Jurkat, Clone E6-1 (cell line): ENCODE results near the gene DIO3.

ENCODE experiments used
- DNase-seq: peaks from one replicate; pipeline ENCODE4 v3.0.0-alpha.2; 2011; ENCODE audit warnings: low read depth, low spot score
- H3K4me3 ChIP-seq: 2 replicates; pipeline ENCODE4 v1.5.1; 2011; ENCODE audit warnings: mild to moderate bottlenecking, low read length, control low read depth, moderate library complexity

The DIO3 gene

DNA sequence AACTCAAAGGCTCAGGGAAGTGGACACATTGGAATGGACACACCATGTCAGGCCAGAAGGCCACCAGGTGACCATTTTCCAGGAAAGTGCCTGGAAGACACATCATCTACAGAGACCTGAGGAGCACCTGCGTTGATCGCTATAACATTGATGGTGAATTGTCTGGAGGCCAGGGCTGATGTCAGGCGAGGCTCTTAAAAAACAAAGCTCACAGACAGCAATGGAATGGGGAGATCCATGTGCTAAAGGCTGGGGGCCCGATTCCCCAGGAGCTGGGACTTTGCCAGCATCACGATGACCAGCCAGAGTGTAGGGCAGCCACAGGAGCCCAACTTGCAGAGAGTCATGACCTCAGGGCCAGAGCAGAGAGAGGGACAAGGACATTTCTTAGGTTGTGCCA is 30.3 kb downstream of the DIO3 start:
- no peak overlapping the region for H3K4me3 ChIP-seq
- no peak for DNase-seq

DNA sequence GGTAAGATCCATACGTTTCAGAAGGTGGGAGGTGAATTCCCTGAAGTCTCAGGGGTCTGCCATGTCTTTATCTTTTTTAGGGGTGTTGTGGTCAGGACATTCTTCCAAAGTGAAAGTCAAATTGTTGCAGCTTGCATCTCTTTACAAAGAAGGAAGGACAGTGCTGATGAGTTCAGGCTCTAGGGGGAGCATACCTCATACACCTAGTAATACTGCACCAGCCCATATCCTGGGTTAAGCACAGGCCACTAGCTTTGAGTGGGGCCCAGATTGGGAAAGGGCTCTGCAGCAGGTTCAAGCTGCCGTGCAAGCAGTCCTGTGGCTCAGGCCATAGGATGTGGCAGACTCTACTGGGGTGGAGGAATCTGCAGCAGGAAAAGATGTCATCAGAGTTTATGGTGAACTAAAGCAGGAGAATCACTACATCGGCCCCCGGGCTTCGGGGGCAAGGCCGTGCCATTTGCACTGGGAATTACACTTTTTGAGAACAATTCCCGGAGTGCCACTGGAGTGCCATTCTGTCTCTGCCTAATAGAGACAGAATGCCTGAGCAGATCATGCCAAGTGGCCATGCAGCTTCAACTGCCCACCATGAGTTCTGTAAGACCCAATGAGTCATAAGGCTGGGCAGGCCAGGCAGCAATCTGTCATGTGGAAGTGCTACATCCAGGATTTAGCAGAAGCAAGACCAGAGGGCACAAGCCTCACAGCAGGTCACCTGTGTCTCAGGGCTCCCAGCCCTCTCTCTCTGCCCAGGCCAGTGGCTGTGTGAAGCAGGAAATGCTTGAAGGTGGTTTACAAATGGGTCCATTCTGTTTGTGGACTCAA is 32.3 kb downstream of the DIO3 start:
- peak; percentile 57 for DNase-seq
- H3K4me3 ChIP-seq: no peak overlapping the region

DNA sequence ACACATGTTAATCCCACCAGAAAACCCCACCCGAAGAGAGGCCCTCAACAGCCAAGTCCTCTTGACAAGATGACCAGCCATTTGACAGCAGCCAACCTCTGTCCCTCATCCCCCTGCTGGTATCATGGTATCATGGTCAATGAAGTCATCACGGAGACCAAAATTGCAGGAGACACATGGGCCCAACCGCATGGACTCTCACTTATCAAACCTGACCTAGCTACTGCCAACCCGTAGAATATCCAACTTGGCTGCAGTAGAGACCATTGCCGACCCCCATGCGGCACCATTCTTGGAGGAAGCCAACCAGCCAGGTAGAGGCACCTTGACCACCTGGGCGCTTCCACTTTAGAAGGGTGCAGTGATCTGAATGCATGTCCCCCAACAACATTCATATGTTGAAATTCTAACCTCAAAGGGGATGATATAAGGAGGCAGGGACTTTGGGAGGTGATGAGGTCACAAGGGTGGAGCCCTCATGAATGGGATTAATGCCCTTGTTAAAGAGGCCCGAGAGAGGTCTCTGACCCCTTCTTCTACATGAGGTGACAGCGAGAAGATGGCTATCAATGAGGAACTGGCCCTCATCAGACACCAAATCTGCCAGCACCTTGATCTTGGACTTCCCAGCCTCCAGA is 33.3 kb downstream of the DIO3 start:
- no peak for DNase-seq
- H3K4me3 ChIP-seq: no peak overlapping the region

DNA sequence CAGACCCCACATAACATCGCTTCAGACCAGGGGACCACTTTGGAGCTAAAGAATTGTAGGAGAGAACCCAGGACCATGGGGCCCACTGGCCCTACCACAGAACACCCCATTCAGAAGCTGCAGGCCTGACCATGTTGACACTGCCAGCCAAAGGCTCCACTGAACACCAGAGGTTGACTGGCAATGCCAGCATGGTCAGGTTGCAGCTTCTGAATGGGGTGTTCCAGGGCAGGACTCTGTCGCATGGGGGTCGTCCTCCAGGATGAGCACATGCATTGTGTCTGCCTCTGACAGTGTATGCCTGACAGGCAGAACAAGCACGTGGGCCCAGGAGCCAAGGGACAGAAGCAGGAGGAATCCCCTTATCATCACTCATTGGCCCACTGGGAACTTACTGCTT is 34.1 kb downstream of the DIO3 start:
- no peak for DNase-seq
- no peak overlapping the region for H3K4me3 ChIP-seq

DNA sequence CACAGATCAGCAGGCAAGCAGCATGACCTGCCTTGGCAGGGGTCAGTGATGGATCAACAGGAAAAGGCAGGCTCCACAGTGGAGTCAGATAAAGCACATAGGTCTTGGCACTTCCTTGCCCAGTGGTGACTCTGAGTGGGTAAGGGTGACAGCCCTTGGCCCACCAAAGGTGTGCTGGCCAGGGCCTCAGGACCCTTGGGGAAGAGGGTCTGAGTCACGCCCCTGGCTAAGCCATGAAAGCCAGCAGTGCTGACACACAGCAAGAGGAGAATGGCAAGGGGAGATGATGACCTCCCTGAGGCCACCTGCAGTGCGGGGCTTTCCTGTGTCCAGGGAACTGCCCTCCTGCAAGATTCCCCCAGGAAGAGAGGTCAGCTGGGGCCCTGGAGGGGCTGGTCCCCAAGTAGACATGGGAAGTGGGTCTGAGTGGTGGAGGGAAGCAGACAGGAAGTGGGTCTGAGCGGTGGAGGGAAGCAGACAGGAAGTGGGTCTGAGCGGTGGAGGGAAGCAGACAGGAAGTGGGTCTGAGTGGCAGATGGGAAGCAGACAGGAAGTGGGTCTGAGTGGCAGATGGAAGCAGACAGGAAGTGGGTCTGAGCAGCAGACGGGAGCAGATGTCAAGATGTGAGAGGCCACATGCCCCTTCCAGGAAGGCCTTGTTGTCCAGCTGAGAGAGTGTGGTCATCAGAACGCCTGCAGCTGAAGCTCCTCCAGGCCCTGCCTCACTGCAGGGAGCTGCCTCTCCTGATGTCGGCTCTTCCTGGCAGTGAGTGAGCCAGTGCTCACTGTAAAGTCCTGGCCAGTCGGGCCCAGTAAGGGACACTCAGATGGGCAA is 34.8 kb downstream of the DIO3 start:
- DNase-seq: peak; percentile 94

DNA sequence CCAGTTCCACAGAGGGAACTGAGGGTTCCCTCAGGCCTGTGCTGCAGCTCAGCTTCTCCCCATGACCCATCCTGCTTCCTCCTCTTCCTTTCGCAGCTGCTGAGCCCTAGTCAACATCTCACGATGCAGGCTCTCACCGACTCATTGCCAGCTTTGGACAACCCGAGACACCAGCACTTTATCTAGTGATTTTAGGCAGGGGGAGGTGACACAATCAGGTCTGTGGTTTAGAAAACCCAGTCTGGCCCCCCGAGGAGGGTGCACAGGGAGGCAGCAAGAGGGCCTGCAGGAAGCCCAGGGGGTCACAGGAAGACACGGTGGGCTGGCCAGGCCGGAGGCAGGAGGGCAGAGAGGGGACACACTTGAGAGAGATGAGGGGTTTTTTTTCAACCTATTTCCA is 35.4 kb downstream of the DIO3 start:
- H3K4me3 ChIP-seq: peak overlapping the region; percentile 15; the same call in 1 of the 2 replicates
- no peak for DNase-seq

More for the DNA sequence above, 34.8 kb downstream of the DIO3 start:
- H3K4me3 ChIP-seq: 0 out of 2 replicates have a peak overlapping the region, but pooled peaks have one; percentile 15

DNA sequence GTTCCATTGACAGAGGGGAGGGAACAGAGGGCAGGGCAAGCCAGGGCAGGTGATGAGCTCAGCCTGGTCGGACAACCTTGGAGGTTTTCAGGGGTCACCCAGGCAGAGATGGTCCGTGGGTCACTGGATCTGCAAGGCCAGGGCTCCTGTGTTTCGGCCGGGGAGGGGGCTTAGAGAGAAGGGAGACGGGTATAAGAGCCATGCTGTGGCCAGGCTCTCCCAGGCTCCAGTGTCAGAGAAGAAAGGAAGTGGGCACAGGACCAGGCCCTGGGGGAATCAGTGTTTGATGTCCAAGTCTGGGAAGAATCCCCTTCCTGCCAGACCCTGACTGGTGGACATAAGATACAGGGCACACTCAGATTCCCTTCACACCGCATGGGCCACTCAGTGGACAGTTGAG is 36.9 kb downstream of the DIO3 start:
- H3K4me3 ChIP-seq: no peak overlapping the region

DNA sequence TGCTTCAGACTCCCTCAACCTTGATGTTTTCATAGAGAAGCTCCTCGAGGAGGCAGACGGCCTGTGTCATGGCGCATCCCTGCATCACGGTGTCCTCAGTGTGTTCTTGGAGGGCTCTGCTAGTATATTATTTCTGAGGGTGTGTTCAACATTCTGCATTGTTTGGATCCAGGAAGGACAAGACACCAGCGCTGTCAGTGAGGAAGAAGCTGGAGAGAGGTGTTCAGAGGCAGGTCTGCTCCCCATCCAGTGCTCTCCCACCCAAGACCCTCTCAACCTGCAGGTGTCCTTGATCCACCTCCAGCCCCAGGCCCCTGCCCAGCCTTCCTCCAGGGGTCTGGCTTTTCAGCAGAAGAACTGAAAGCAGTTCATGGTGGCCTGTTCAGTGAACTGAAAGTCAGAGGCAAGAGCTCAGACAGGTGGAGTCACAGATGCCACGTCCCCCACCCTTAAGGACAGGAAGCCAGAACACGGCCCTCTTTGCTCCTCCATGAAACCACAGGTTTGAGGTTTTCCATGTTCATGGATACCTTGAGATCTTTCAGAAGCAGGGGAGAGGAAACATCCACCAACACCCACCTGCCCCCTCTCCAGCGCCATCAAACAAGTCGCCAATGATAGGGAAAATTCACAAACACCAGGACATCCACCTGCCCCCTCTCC is 37.4 kb downstream of the DIO3 start:
- DNase-seq: peak; percentile 80
- no peak overlapping the region for H3K4me3 ChIP-seq

More for the DNA sequence above, 36.9 kb downstream of the DIO3 start:
- no peak for DNase-seq

DNA sequence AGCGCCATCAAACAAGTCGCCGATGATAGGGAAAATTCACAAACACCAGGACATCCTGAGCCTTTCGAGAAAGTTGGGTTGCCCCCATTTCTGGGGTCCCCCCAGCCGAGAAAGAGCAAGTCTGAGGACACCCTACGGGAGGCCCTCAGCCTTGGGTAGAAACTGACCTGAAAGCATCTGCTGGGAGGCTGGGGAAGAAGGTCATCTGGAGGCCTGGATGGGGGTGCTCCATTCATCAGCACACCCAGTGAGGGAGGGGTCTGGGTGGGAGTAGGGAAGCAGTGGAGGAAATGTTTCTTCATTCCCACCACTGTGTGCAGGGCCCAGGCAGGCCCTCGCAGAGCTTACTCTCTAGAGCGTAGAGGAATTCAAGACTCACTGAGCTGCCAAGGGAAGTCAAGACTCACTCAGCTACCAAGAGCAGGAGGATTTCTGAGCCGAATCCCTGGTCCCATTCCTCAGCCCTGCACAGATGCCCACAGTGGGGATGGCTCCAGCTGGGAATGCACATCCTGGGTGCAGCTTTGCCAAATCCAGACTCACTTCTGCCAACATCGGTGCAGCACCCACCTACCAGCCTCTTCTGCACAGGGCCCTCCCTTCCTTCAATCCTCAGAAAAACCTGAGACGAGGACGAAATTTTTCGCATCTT is 38.1 kb downstream of the DIO3 start:
- H3K4me3 ChIP-seq: no peak overlapping the region
- no peak for DNase-seq

DNA sequence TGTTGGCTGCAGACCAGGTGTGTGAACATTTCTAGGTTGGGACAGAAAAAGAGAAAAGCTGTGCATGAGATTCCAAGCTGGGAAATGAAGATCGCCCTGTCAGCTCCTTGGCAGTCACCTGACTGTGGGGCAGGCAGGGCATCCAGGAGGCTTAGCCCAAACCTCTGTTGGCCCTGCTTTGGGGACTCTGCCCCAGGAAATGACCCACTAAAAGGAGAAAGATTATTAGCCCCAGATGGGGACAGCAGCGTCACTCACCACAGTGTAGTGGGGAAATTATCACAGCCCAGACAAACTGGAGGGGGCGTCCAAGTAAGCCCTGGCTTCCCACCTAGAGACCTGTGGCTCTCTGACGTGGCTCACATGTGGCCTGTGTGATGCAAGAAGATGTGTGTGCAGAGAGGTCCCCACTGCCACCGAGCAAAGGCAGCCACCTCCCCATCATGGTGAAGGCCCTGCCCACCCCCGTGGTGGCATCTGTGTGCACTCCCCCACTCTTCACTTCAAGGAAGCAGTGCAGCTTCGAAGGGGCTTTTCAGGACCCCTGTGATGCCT is 39.1 kb downstream of the DIO3 start:
- no peak overlapping the region for H3K4me3 ChIP-seq
- no peak for DNase-seq

DNA sequence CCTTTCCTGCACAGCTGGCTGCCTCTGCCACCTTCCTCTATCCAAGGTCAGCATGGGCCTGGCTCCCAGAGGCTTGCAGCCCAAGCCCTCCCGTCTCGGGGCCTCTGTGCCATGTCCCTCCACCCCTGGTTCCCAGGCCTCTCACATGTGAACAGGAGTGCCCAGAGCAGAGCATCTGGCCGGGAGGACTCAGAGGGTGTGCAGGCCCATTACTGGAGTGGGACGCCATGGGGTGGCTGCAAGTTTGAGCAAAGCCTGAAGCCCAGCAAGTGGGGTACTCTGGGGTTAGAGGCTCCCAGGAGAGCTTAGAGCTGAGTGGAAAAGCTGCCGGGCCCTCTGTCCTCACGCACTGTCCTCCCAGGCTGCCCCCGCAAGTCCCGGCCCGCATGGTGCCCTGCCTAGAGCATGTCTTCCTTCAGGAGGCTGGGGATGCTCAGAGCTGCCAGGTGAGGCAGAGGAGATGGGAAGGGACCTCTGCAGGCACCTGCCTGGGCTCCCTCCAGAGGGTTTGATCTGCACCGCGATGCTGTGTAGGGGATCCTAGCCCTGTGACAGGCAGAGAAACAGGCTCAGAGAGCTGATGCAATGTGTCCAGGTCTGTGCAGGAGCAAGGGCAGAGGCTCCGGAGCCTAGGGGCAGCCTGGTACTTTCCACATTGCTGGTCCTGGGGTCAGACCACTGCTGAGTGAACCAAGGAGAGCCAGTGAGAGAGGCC is 39.8 kb downstream of the DIO3 start:
- DNase-seq: no peak
- no peak overlapping the region for H3K4me3 ChIP-seq

DNA sequence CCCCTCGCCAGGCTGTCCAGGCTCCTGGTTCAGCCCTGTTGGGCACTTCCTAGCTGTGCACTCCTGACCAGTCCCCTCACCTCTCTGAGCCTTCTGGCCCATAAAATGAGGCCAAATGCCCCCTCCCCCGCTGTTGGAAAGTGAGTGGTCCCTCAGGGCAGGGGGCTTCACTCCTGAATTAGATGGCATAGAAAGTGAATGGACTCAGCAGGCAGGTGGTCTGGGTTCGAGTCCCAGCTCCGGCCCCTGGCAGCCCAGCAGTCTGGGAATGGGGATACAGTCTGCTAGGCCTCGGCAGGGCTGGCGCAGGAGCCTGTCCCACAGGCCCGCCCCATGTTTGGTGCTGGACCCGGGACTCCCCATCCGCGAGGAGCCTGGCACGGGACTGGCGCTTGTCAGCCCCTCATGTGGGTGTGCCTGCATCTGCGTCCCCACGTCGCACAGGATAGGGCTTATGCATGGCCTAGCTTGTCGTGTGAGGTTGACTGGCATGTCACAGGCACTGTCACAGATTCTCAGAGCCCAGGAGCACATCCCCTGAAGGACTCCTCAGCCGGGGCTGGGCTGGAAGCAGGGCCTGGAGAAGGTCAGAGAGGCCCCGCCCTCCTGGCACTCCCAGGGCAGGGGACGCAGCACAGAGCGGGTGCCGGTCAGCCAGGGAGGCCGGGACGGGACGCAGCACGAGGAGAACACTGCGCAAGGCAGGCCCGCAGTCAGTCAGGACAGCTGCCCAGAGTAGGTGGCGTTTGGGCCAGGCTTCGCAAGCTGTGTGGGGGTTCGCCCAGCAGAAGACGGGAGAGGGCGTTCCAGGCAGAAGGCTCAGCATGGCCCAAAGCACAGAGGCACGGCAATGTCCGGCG is 40.5 kb downstream of the DIO3 start:
- no peak for DNase-seq
- H3K4me3 ChIP-seq: no peak overlapping the region

DNA sequence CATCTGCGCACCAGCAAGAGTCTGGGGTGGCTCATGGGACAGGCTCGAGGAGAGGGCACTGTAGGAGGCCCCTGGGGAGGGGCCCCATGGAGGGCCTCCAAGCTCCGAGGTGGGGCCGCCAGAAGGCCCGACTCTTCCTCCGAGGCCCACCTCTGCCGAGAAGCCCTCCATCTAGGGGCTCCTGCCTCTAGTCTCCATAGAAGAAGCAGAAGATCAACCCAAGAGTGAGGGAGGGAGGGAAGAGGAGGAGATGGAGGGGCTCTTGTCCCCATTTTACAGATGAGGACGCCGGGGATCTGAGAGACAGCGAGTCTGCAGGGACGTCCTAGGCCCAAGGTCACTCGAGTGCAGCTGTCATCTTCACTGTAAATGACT is 41.2 kb downstream of the DIO3 start:
- no peak for DNase-seq
- H3K4me3 ChIP-seq: no peak overlapping the region

DNA sequence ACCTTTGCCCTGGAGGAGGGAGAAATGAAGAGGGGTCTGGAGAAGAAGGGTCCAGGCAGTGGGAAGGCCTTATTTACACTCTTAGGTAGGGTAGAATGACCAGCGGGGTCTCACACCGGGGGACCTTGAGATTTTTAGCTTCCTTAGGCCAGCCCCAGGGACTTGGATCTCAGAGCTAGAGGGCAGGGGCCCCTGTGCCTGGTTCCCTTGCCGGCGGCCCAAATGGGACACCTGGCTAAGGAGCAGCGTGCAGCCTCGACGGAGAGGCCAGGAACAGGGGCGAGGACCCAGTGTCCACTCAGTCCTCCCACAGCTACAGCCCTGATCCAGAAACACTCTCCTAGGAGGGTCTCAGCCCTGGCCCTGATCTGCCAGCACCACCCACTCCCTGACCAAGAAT is 41.8 kb downstream of the DIO3 start:
- no peak for DNase-seq
- no peak overlapping the region for H3K4me3 ChIP-seq

DNA sequence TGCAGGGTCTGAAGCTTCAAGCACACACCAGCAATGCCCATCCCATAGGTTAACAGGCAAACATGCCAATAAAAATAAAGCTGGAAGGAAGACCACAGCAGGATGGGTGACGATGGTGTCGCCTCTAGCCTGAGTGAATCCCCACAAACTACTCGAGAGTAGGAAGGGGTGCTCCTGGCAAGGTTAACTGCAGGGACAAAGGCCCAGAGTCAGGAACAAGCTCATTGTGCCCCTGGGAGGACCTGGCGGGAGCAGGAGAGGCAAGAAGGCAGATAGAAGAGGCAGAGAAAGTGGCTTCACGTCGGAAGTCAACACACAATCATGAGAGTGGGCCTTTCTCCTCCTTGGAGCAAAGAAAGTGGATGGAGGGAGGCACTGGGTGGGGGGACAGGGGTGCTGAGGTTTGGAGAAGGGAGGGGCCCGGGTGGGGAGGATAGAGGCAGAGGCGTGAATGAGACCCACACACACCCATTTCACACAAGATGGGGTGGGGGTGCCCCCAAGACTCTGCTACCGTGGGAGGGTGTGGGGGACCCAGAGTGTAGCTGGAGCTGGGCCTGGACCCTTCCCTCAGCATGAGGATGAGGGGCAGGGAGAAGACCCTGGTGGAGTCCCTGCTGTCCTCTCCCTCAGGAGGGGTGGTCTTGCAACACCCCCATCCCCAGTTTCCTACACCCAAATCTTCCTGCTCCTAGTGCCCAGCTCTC is 43.1 kb downstream of the DIO3 start:
- no peak overlapping the region for H3K4me3 ChIP-seq
- no peak for DNase-seq

DNA sequence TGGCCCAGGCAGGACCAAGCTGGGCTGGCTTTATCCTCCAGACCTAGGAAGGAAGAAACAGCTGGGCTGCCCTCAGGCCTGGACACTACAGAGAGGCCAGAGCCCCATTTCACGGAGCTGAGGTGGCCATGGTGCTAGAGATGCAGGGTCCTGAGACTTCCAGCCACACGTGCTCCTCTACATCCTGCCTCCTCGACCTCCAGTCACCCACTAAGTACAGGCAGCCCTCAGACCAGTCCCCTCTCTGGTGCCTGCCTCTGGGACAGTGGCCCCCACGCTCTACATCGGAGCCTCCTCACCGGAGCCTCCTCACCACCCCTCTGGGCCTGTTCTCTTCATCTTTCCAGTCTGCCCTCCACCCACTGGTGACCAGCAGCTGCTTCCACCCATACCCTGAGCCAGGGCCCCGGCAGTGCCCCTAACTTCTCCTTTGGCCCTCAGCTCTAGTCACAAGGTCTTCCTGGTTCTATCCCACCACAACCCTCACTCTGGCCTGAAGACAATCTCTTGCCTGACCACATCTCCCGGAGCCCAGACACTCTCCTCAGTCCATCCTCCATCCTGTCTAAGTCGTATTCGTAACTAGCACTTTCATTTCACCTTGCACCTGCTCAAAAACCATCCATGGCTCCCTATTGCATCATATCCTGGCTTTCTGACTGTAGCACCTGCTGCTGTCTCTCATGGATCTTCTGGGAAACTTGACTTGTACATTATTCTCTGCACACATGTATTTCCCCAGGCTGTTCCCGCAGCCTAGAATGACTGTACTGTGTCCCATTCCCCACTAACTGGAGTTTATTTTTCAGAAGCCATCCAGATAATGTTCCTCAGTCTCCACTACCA is 43.9 kb downstream of the DIO3 start:
- no peak for DNase-seq
- H3K4me3 ChIP-seq: no peak overlapping the region
